ENCODE results near the gene GNA14. TPM values are rescaled to one million over a fixed set of nuclear protein-coding genes. Genes with fewer than 3 reads are reported as not detected.

Gene GNA14
- total RNA-seq, 2 experiments from 2014 or later = not detected

GRCh38 chr9:77534376-77535057, 113.6 kb downstream of the GNA14 start:
- CTCF ChIA-PET = no interaction called here
- no peaks in the 10 kb centered on the region for H3K9me3 ChIP-seq (ENCODE audit: control insufficient read depth in 1 of 2, insufficient read depth in 1 of 2, low read length in 2 of 2)
- H3K4me1 Mint-ChIP-seq (ENCODE audit: low read depth) = no peaks in the 10 kb centered on the region
- DNase-seq (no peak), ATAC-seq (ENCODE audit: poor library complexity) (no peak)
- POLR2A ChIA-PET = no interaction called here
- no peak overlapping the region for H3K4me3 Mint-ChIP-seq
- H3K36me3 Mint-ChIP-seq (ENCODE audit: low read depth) = no peaks in the 10 kb centered on the region
- no peaks in the 10 kb centered on the region for H3K27me3 ChIP-seq (ENCODE audit: control insufficient read depth in 1 of 2, insufficient read depth in 2 of 2, low read length in 2 of 2)
- H3K4me3 ChIP-seq (ENCODE audit: low read length) = no peak overlapping the region
- no peaks in the 10 kb centered on the region for H3K36me3 ChIP-seq (ENCODE audit: insufficient read depth, low read length)
- no peak overlapping the region for H3K27ac ChIP-seq (ENCODE audit: low read depth in 1 of 2, low read length in 2 of 2)
- no peaks in the 10 kb centered on the region for H3K9me3 Mint-ChIP-seq
- intact Hi-C loops (cut with DNase I, micrococcal nuclease) = no loop called here
- H3K27ac Mint-ChIP-seq = no peak overlapping the region
- TF ChIP-seq CTCF (IDR thresholded peaks at IDR 0.05) = no peak
- H3K27me3 Mint-ChIP-seq = no peaks in the 10 kb centered on the region
- no peaks in the 10 kb centered on the region for H3K4me1 ChIP-seq (ENCODE audit: insufficient read depth, low read length)

GRCh38 chr9:77533671-77534070, 114.5 kb downstream of the GNA14 start:
- DNase-seq = no peak
- no peaks in the 10 kb centered on the region for H3K4me1 Mint-ChIP-seq (ENCODE audit: low read depth)
- no peaks in the 10 kb centered on the region for H3K36me3 Mint-ChIP-seq (ENCODE audit: low read depth)
- H3K27ac ChIP-seq (ENCODE audit: low read depth in 1 of 2, low read length in 2 of 2) = no peak overlapping the region
- no peak for ATAC-seq (ENCODE audit: poor library complexity)
- intact Hi-C loops (cut with DNase I, micrococcal nuclease) = no loop called here
- no peaks in the 10 kb centered on the region for H3K36me3 ChIP-seq (ENCODE audit: insufficient read depth, low read length)
- POLR2A ChIA-PET = no interaction called here
- CTCF ChIA-PET = no interaction called here
- H3K27me3 ChIP-seq (ENCODE audit: control insufficient read depth in 1 of 2, insufficient read depth in 2 of 2, low read length in 2 of 2) = no peaks in the 10 kb centered on the region
- no peaks in the 10 kb centered on the region for H3K9me3 Mint-ChIP-seq
- no peak overlapping the region for H3K4me3 Mint-ChIP-seq
- no peak overlapping the region for H3K4me3 ChIP-seq (ENCODE audit: low read length)
- no peaks in the 10 kb centered on the region for H3K9me3 ChIP-seq (ENCODE audit: control insufficient read depth in 1 of 2, insufficient read depth in 1 of 2, low read length in 2 of 2)
- no peak overlapping the region for H3K27ac Mint-ChIP-seq
- TF ChIP-seq CTCF (IDR thresholded peaks at IDR 0.05) = no peak
- no peaks in the 10 kb centered on the region for H3K27me3 Mint-ChIP-seq
- H3K4me1 ChIP-seq (ENCODE audit: insufficient read depth, low read length) = no peaks in the 10 kb centered on the region

DNA sequence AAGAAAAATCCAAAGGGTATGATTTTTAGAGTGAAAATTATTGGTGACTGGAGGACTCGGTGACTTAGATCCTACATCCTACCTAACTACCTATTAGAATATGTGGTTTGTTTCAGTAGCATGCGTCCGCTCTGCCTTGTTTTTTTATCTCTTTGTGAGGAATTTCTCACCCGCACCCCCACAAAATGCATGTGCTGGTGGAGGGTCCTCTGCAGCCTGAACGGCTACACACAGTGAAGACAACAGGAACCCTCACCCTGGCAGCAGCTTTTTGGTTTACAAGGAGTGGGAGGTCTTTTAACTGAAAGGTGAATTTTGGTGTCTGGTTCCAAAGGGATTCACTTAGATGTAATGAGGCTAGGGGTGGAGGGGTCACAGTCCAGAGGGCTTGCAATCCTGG, 115.5 kb downstream of the GNA14 start:
- DNase-seq = no peak
- POLR2A ChIA-PET = no interaction called here
- Histone ChIP-seq H3K27ac (ENCODE audit: low read depth in 1 of 2, low read length in 2 of 2) (no peak overlapping the region), H3K36me3 (ENCODE audit: insufficient read depth, low read length) (no peaks in the 10 kb centered on the region), H3K4me1 (ENCODE audit: insufficient read depth, low read length) (no peaks in the 10 kb centered on the region), H3K9me3 (ENCODE audit: control insufficient read depth in 1 of 2, insufficient read depth in 1 of 2, low read length in 2 of 2) (no peaks in the 10 kb centered on the region), H3K4me3 (ENCODE audit: low read length) (no peak overlapping the region), H3K27me3 (ENCODE audit: control insufficient read depth in 1 of 2, insufficient read depth in 2 of 2, low read length in 2 of 2) (no peaks in the 10 kb centered on the region)
- Mint-ChIP-seq H3K27ac (no peak overlapping the region), H3K4me1 (ENCODE audit: low read depth) (no peaks in the 10 kb centered on the region), H3K36me3 (ENCODE audit: low read depth) (no peaks in the 10 kb centered on the region), H3K4me3 (no peak overlapping the region), H3K9me3 (no peaks in the 10 kb centered on the region), H3K27me3 (no peaks in the 10 kb centered on the region)
- ATAC-seq (ENCODE audit: poor library complexity) = no peak
- CTCF ChIA-PET = no interaction called here
- intact Hi-C loops (cut with DNase I, micrococcal nuclease) = no loop called here
- no peak for TF ChIP-seq CTCF (IDR thresholded peaks at IDR 0.05)

Measured in CD4-positive, alpha-beta T cell (primary cell).